Endothelial cell of umbilical vein (primary cell): ENCODE results near the gene GGT6. TPM values are rescaled to one million over a fixed set of nuclear protein-coding genes. Genes with fewer than 3 reads are reported as not detected.

Experiments
- BruUV-seq: library from RNA; stranded (reverse); fragments of 400-500 nt; replicated peaks from 2 replicates; lab custom pipeline; 2021; lab: Mats Ljungman, UMichigan
- CTCF ChIA-PET: fragments of 300-600, 350-600 bp; sonication (Branson Sonifier 250); formaldehyde crosslinking; loops from one replicate; lab custom pipeline; 2021; ENCODE audit warnings: antibody characterized with exemption, inconsistent platforms; lab: Charles Lee
- POLR2A ChIA-PET: fragments of 300-600, 350-600 bp; sonication (Branson Sonifier 250); formaldehyde crosslinking; loops from one replicate; lab custom pipeline; 2021; ENCODE audit warnings: antibody characterized with exemption, inconsistent platforms; lab: Charles Lee
- DNase-seq: peaks from one replicate; pipeline ENCODE4 v3.0.0-alpha.2; 2011; ENCODE audit warnings: low read depth, low spot score
- FAIRE-seq: peaks from 2 replicates; lab custom pipeline; 2011; peaks lifted over from hg19 to GRCh38; lab: Jason Lieb, UNC
- H2AFZ ChIP-seq: 2 replicates; pipeline ENCODE4 v1.6.0; 2012; ENCODE audit warnings: low read depth, low read length, control low read depth, inconsistent platforms
- H3K27ac ChIP-seq: 2 replicates; pipeline ENCODE4 v1.5.1; 2011; ENCODE audit warnings: low read depth, mild to moderate bottlenecking, control low read depth, low read length, moderate library complexity; ENCODE audit not compliant: insufficient read depth
- H3K27me3 ChIP-seq, 2 experiments: 2 replicates each; pipeline versions ENCODE4 v1.6.0 to v1.6.1; 2011; ENCODE audit warnings: low read length in 2 of 2, mixed read lengths in 1 of 2; ENCODE audit not compliant: control insufficient read depth in 2 of 2, insufficient read depth in 2 of 2
- H3K36me3 ChIP-seq, 2 experiments: 2 replicates in 1 of 2; 3 replicates in 1 of 2; pipeline ENCODE4 v1.5.1; 2011; ENCODE audit warnings: low read length in 2 of 2, mild to moderate bottlenecking in 1 of 2, moderate library complexity in 1 of 2; ENCODE audit not compliant: control insufficient read depth in 2 of 2, insufficient read depth in 2 of 2; ENCODE audit errors: extremely low read depth in 1 of 2
- H3K4me1 ChIP-seq: 3 replicates; pipeline ENCODE4 v1.5.1; 2011; ENCODE audit warnings: mild to moderate bottlenecking, low read length; ENCODE audit not compliant: control insufficient read depth, insufficient read depth; ENCODE audit errors: extremely low read depth
- H3K4me2 ChIP-seq: 2 replicates; pipeline ENCODE4 v1.6.1; 2011; ENCODE audit warnings: low read length, control low read depth, mixed read lengths; ENCODE audit not compliant: insufficient read depth
- H3K4me3 ChIP-seq, 3 experiments: fragments of 200-600 bp in 1 of 3; sonication (generic), shearing (Covaris generic) in 1 of 3; replicated peaks in 1 of 3; 2 replicates each; pipeline ENCODE4 v1.5.1; 2011 to 2016; ENCODE audit warnings: control low read depth in 3 of 3, low read length in 3 of 3, mild to moderate bottlenecking in 2 of 3, inconsistent platforms in 1 of 3, low read depth in 1 of 3, moderate library complexity in 1 of 3; ENCODE audit not compliant: insufficient read depth in 1 of 3
- H3K79me2 ChIP-seq: 2 replicates; pipeline ENCODE4 v1.6.0; 2012; ENCODE audit warnings: low read length, inconsistent platforms; ENCODE audit not compliant: control insufficient read depth, insufficient read depth
- H3K9ac ChIP-seq: replicated peaks from 2 replicates; pipeline ENCODE3; 2011; ENCODE audit warnings: low read length, control low read depth; ENCODE audit not compliant: insufficient read depth; ENCODE audit errors: extremely low read depth
- H3K9me1 ChIP-seq: replicated peaks from 3 replicates; pipeline ENCODE4 v1.6.0; 2011; ENCODE audit warnings: mild to moderate bottlenecking, low read length; ENCODE audit not compliant: control insufficient read depth, insufficient read depth; ENCODE audit errors: extremely low read depth
- H3K9me3 ChIP-seq: replicated peaks from 2 replicates; pipeline ENCODE4 v1.5.1; 2012; ENCODE audit warnings: low read length, inconsistent platforms; ENCODE audit not compliant: control insufficient read depth, insufficient read depth
- H4K20me1 ChIP-seq: replicated peaks from 2 replicates; pipeline ENCODE3; 2011; ENCODE audit warnings: mild to moderate bottlenecking, low read length; ENCODE audit not compliant: control insufficient read depth, insufficient read depth; ENCODE audit errors: extremely low read depth
- EZH2 ChIP-seq: IDR thresholded peaks from 2 replicates; pipeline ENCODE4 v1.6.1; 2012; ENCODE audit warnings: borderline replicate concordance, low read depth, mild to moderate bottlenecking, moderate library complexity, low read length, inconsistent platforms; ENCODE audit not compliant: severe bottlenecking
- FOS ChIP-seq: IDR thresholded peaks from 2 replicates; pipeline ENCODE4 v1.6.1; 2011; ENCODE audit warnings: mild to moderate bottlenecking, low read length, moderate library complexity, borderline replicate concordance; ENCODE audit not compliant: insufficient read depth
- GATA2 ChIP-seq: IDR thresholded peaks from 2 replicates; pipeline ENCODE4 v1.7.0; 2011; ENCODE audit warnings: low read depth, mild to moderate bottlenecking, moderate library complexity, mixed read lengths, low read length; ENCODE audit not compliant: insufficient read length, insufficient read depth
- JUN ChIP-seq: IDR thresholded peaks from 2 replicates; pipeline ENCODE4 v1.6.1; 2011; ENCODE audit warnings: borderline replicate concordance, low read depth; ENCODE audit not compliant: insufficient read length, insufficient read depth
- MYC ChIP-seq: IDR thresholded peaks from one replicate; pipeline ENCODE4 v1.6.1; 2011; ENCODE audit warnings: mild to moderate bottlenecking, low read depth, low read length
- POLR2A ChIP-seq: IDR thresholded peaks from 2 replicates; pipeline ENCODE4 v1.6.1; 2012; ENCODE audit warnings: low read depth, mild to moderate bottlenecking, control low read depth, low read length
- POLR2AphosphoS5 ChIP-seq: IDR thresholded peaks from 2 replicates; pipeline ENCODE4 v1.6.1; 2012; ENCODE audit warnings: low read depth, mild to moderate bottlenecking, control low read depth, low read length, moderate library complexity; ENCODE audit not compliant: insufficient read depth
- dilution Hi-C: fragments of 300-500 bp; cut with MboI; formaldehyde crosslinking; loops from one replicate; pipeline ENCODE4 v1.15.0; 2019; ENCODE audit warnings: low sequenced_read_pairs; ENCODE audit not compliant: extremely low pct_ligation_motif_present
- intact Hi-C: fragments of 100-400 bp; cut with micrococcal nuclease; formaldehyde crosslinking; loops from one replicate; pipeline ENCODE4 v1.10.0; 2022
- polyA plus RNA-seq, 4 experiments: library from polyadenylated mRNA; depleted of rRNA in 3 of 4; stranded (reverse) in 3 of 4; unstranded in 1 of 4; fragments of >200 nt; gene quantifications; 2 replicates each; pipeline versions ENCODE4 v1.2.1 to v1.2.3, GENCODE V29; 2011 to 2012; ENCODE audit warnings: missing spikeins in 1 of 4
- total RNA-seq: library from RNA; stranded (reverse); gene quantifications from 2 replicates; pipeline ENCODE4 v1.2.3, GENCODE V29; 2021
- TF ChIP-seq, protein P1 (sequence below): IDR thresholded peaks from 2 replicates; pipeline ENCODE4 v1.6.1; 2011; ENCODE audit not compliant: insufficient read depth, insufficient read length
- TF ChIP-seq, protein P2 (sequence below), 2 donors: IDR thresholded peaks; 1 replicate in 1 of 2; 2 replicates in 1 of 2; pipeline ENCODE4 v1.5.1; 2011; ENCODE audit warnings: low read length in 2 of 2, mild to moderate bottlenecking in 2 of 2, moderate library complexity in 2 of 2, control low read depth in 1 of 2, inconsistent platforms in 1 of 2, low read depth in 1 of 2; ENCODE audit not compliant: insufficient read depth in 1 of 2; ENCODE audit errors: extremely low read depth in 1 of 2

The GGT6 gene
- total and polyA plus RNA-seq, 2 donors (not counting 3 experiments of a cell fraction or from before 2014, with no cell fraction given), result not detected

DNA sequence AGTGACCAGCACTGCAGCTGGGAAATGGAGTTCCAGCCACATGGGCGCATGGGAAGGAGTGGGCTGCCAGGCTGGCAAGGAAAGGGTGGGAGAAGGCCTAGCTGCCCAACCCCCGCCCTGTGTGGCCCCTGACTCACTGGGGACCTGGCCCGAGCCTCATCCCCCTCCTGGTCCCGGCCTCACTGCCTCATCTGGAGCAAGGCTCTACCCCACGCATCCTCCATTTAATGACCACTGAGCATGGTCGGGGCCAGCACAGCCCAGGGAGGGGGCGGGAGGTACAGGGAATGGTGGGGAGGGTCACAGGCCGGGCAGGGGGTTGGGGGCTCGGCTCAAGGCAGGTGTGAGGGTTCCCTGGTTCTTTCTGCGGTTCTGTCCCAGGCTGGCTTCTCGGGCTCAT is 45.6 kb downstream of the GGT6 start:
- Histone ChIP-seq H3K27ac (no peak overlapping the region), H3K4me3 (no peak overlapping the region), H3K36me3 (peaks cover 0 to 19% of the 10 kb centered on the region in 2 experiments), H3K9me3 (no peaks in the 10 kb centered on the region), H3K9me1 (no peaks in the 10 kb centered on the region), H3K79me2 (no peaks in the 10 kb centered on the region), H3K4me2 (no peak overlapping the region), H3K4me1 (peaks cover 12% of the 10 kb centered on the region), H3K9ac (no peak overlapping the region), H2AFZ (no peak overlapping the region), H4K20me1 (no peaks in the 10 kb centered on the region), H3K27me3 (no peaks in the 10 kb centered on the region)
- intact Hi-C loops, result no loop called here
- TF ChIP-seq POLR2A, result no peak
- no peak for TF ChIP-seq MYC
- TF ChIP-seq POLR2AphosphoS5, result no peak
- TF ChIP-seq EZH2, result no peak
- TF ChIP-seq, protein P1, sequence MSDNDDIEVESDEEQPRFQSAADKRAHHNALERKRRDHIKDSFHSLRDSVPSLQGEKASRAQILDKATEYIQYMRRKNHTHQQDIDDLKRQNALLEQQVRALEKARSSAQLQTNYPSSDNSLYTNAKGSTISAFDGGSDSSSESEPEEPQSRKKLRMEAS, result no peak
- no peak for TF ChIP-seq GATA2
- no peak for TF ChIP-seq FOS
- TF ChIP-seq, protein P2, sequence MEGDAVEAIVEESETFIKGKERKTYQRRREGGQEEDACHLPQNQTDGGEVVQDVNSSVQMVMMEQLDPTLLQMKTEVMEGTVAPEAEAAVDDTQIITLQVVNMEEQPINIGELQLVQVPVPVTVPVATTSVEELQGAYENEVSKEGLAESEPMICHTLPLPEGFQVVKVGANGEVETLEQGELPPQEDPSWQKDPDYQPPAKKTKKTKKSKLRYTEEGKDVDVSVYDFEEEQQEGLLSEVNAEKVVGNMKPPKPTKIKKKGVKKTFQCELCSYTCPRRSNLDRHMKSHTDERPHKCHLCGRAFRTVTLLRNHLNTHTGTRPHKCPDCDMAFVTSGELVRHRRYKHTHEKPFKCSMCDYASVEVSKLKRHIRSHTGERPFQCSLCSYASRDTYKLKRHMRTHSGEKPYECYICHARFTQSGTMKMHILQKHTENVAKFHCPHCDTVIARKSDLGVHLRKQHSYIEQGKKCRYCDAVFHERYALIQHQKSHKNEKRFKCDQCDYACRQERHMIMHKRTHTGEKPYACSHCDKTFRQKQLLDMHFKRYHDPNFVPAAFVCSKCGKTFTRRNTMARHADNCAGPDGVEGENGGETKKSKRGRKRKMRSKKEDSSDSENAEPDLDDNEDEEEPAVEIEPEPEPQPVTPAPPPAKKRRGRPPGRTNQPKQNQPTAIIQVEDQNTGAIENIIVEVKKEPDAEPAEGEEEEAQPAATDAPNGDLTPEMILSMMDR (IDR thresholded peaks at IDR 0.05; ENCODE audit: extremely low read depth in 1 of 2, insufficient read depth in 1 of 2, low read depth in 1 of 2, low read length in 2 of 2), result no peak
- TF ChIP-seq JUN, result no peak
- dilution Hi-C loops, result no loop called here
- DNase-seq, result no peak
- FAIRE-seq, result no peak
- CTCF ChIA-PET, result interaction anchor here (2.1 kb wide), 1 partner anchor 10 kb away, joined by 6 read pairs; no protein-coding TSS in a partner anchor
- BruUV-seq, result no TSS peak
- POLR2A ChIA-PET, result no interaction called here
